ENCODE results near the gene OR1J1.

Gene OR1J1

DNA sequence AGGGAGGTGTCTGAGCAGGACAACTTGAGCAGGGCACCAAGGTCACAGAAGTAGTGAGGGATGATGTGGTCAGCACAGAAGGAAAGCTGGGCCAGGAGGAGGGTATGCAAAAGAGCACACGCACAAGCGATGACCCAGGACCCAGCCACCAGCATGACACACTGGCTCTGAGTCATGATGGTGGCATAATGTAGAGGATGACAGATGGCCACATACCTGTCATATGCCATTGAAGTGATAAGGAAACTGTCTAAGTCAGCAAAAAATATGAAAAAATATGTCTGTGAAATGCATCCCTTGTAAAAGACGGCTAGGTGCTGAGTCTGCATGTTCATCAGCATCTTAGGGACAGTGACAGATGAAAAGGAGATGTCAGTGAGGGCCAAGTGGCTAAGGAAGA, 380 bp downstream of the OR1J1 start:
- DNase-seq = no peak
- no peaks in the 10 kb centered on the region for H3K9me3 ChIP-seq (ENCODE audit: control insufficient read depth, low read length)
- no peak overlapping the region for H3K27ac ChIP-seq (ENCODE audit: insufficient read depth, low read length, poor library complexity, severe bottlenecking)
- H3K4me3 ChIP-seq (ENCODE audit: insufficient read depth, low read depth, low read length, poor library complexity, severe bottlenecking) = no peak overlapping the region
- H3K4me1 ChIP-seq (ENCODE audit: control insufficient read depth, insufficient read depth, low read length, poor library complexity, severe bottlenecking) = no peaks in the 10 kb centered on the region
- no peaks in the 10 kb centered on the region for H3K27me3 ChIP-seq (replicated peaks; ENCODE audit: control insufficient read depth, insufficient read depth, low read length, poor library complexity, severe bottlenecking)
- H3K36me3 ChIP-seq (ENCODE audit: control insufficient read depth, insufficient read depth, low read length) = no peaks in the 10 kb centered on the region

DNA sequence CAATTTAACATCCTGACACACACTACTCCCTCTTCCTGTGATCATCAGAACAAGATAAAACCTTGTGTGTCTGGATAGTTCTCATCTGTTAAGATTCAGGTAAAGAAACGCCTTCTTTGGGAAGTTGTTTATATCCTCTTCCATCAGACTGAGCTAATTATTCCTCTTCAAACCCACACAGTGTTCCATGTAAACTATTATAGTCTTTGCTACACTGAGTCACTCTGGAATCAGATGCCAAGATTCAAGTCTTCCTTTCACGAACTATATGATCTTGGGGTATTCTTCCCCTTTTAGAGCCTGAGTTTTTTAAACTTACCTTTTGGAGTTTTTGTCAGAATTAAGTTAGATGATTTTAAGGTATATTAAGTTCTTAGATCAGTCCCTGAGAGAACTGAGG, 2.0 kb downstream of the OR1J1 start:
- H3K9me3 ChIP-seq (ENCODE audit: control insufficient read depth, low read length) = no peaks in the 10 kb centered on the region
- no peak overlapping the region for H3K4me3 ChIP-seq (ENCODE audit: insufficient read depth, low read depth, low read length, poor library complexity, severe bottlenecking)
- H3K36me3 ChIP-seq (ENCODE audit: control insufficient read depth, insufficient read depth, low read length) = no peaks in the 10 kb centered on the region
- no peaks in the 10 kb centered on the region for H3K4me1 ChIP-seq (ENCODE audit: control insufficient read depth, insufficient read depth, low read length, poor library complexity, severe bottlenecking)
- H3K27ac ChIP-seq (ENCODE audit: insufficient read depth, low read length, poor library complexity, severe bottlenecking) = no peak overlapping the region
- no peaks in the 10 kb centered on the region for H3K27me3 ChIP-seq (replicated peaks; ENCODE audit: control insufficient read depth, insufficient read depth, low read length, poor library complexity, severe bottlenecking)
- DNase-seq = no peak

DNA sequence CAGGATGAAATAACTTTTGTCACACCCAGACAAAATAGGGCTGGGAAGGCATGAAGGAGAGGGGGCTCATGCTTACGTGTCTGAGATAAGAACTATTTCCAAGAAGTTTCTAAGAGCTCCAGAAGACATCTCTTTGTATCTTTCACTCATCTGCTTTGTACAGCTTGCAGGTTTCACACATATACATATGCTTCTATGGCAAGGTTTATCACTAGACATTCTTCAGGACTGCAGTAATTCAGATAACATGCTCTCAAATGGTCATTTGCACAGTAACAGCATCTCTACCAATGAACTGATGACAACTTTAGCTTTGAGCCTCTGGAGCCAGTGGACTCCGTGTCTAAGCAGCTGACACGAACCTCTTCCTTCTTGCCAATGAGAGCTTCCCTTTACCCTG, 3.2 kb downstream of the OR1J1 start:
- DNase-seq = no peak
- Histone ChIP-seq H3K36me3 (ENCODE audit: control insufficient read depth, insufficient read depth, low read length) (no peaks in the 10 kb centered on the region), H3K27me3 (replicated peaks; ENCODE audit: control insufficient read depth, insufficient read depth, low read length, poor library complexity, severe bottlenecking) (no peaks in the 10 kb centered on the region), H3K9me3 (ENCODE audit: control insufficient read depth, low read length) (no peaks in the 10 kb centered on the region), H3K4me3 (ENCODE audit: insufficient read depth, low read depth, low read length, poor library complexity, severe bottlenecking) (no peak overlapping the region), H3K27ac (ENCODE audit: insufficient read depth, low read length, poor library complexity, severe bottlenecking) (no peak overlapping the region), H3K4me1 (ENCODE audit: control insufficient read depth, insufficient read depth, low read length, poor library complexity, severe bottlenecking) (no peaks in the 10 kb centered on the region)

DNA sequence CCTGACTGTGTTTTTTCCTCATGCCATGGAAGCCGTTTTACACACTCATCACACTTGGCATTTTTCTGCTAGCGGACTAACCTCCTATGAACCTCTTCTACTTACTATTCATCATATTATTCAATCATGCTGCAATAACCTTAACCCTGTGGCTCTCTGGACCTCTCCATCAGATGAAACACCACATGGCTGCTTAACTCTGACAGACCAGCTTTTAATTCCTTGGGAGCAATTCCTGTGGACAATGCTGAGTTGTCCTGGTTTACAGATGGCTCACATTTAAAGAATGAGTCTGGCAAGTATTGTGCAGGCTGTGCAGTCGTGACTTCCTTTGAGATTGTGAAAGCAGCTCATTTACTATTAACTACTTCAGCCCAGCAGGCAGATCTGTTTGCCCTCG, 9.0 kb downstream of the OR1J1 start:
- Histone ChIP-seq H3K4me3 (ENCODE audit: insufficient read depth, low read depth, low read length, poor library complexity, severe bottlenecking) (no peak overlapping the region), H3K27me3 (replicated peaks; ENCODE audit: control insufficient read depth, insufficient read depth, low read length, poor library complexity, severe bottlenecking) (no peaks in the 10 kb centered on the region), H3K9me3 (ENCODE audit: control insufficient read depth, low read length) (no peaks in the 10 kb centered on the region), H3K36me3 (ENCODE audit: control insufficient read depth, insufficient read depth, low read length) (no peaks in the 10 kb centered on the region), H3K4me1 (ENCODE audit: control insufficient read depth, insufficient read depth, low read length, poor library complexity, severe bottlenecking) (no peaks in the 10 kb centered on the region), H3K27ac (ENCODE audit: insufficient read depth, low read length, poor library complexity, severe bottlenecking) (no peak overlapping the region)
- DNase-seq = no peak

DNA sequence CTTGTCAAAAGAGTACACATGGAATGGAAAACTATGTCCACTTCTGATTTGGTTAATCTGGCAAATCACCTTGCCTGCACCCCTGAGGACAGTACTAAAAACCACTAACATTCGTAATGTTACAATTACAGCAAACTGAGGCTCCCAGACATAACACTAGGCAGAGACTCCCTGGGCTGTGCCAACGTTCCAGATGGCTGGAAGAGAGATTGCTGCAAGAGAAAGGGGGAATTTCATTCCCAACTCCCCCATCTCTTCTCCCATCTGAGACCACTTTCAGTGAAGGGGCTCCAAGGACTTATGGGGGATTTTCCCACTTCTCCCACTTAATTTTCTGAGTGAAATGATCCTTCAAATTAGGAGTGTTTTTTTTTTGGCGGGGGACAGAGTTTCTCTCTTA, 11.3 kb downstream of the OR1J1 start:
- H3K4me3 ChIP-seq (ENCODE audit: insufficient read depth, low read depth, low read length, poor library complexity, severe bottlenecking) = no peak overlapping the region
- no peaks in the 10 kb centered on the region for H3K27me3 ChIP-seq (replicated peaks; ENCODE audit: control insufficient read depth, insufficient read depth, low read length, poor library complexity, severe bottlenecking)
- no peaks in the 10 kb centered on the region for H3K36me3 ChIP-seq (ENCODE audit: control insufficient read depth, insufficient read depth, low read length)
- no peak for DNase-seq
- no peaks in the 10 kb centered on the region for H3K9me3 ChIP-seq (ENCODE audit: control insufficient read depth, low read length)
- no peak overlapping the region for H3K27ac ChIP-seq (ENCODE audit: insufficient read depth, low read length, poor library complexity, severe bottlenecking)
- no peaks in the 10 kb centered on the region for H3K4me1 ChIP-seq (ENCODE audit: control insufficient read depth, insufficient read depth, low read length, poor library complexity, severe bottlenecking)

DNA sequence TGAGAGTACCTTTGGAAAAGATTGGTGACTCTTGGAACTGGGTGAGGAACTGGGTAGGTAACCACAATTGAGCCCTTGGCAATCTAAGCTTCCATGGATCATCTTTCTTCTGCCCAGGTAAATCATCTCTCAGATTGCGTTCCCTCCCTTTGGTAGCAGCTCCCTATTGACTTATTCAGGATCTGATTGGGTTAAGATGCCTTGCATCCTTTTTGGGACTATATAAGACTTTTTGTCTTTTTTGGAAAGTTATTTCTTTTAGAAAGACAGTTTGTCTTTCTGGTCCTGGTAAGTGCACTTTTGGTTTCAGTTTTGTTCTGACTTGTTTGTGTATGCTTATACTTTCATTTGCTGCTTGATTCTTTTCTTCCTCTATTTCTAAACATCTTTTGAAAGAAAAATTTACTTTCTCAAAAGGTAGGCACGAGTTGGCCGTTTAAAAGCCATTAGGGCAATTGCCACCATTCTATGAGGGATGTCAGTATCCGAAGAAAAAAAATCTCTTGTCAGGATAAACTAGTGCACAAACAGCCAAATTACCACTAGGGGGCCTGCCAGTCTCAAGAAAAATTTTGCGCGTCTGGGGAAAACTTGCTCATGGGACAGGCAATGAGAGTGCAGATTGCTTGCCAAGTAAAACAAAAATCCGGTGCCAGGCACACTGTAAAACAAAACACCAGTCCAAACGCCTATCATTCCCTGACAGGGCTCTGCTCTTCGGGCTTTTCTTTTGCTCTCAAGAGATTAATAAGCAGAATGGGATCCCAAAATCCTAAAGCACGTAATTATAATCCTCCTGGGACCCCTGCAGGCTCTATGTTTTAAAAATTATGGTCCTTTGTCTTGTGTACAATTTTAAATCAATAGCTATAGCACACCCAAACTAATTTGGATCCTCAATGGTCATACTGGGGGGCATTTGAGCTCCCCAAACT, 12.8 kb downstream of the OR1J1 start:
- no peaks in the 10 kb centered on the region for H3K27me3 ChIP-seq (replicated peaks; ENCODE audit: control insufficient read depth, insufficient read depth, low read length, poor library complexity, severe bottlenecking)

DNA sequence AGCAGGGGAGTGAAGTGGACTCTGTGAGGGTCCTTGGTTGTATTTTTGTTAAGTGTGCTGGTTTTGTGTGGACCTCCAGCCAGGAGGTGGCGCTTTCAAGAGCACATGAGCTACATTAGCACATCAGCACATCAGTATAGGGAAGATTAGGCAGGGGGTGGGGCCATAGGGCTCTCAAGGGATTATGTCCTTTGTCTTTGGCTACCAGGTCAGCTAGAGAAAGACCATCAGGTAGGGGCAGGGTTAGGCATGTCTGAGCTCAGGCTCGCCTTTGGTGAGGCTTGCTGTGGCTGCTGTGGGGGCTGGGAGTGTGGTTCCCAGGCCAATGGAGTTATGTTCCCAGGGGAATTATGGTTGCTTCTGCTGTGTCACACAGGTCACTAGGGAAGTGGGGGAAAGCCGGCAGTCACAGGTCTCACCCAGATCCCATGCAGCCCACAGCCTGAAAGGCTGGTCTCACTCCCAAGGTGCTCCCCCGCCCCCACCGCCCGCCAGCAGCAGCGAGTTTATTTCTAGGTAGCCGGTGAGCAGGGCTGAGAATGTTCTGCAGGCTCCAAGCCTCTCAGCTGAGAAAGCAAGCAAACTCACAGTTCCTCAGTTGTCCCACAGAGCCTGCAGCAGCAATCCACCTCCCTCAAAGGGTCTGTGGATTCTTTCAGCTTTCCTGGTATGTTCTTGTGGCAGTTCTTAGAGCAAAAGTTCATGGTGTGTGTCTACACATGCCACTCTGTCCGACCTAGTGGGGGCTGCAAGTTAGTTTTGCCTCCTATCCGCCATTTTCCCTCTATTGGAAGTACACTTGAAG, 13.7 kb downstream of the OR1J1 start:
- Histone ChIP-seq H3K4me1 (ENCODE audit: control insufficient read depth, insufficient read depth, low read length, poor library complexity, severe bottlenecking) (no peaks in the 10 kb centered on the region), H3K4me3 (ENCODE audit: insufficient read depth, low read depth, low read length, poor library complexity, severe bottlenecking) (peak overlapping the region; percentile 57), H3K9me3 (ENCODE audit: control insufficient read depth, low read length) (no peaks in the 10 kb centered on the region), H3K27ac (ENCODE audit: insufficient read depth, low read length, poor library complexity, severe bottlenecking) (no peak overlapping the region), H3K36me3 (ENCODE audit: control insufficient read depth, insufficient read depth, low read length) (no peaks in the 10 kb centered on the region), H3K27me3 (replicated peaks; ENCODE audit: control insufficient read depth, insufficient read depth, low read length, poor library complexity, severe bottlenecking) (no peaks in the 10 kb centered on the region)
- DNase-seq = no peak

More for the DNA sequence above, 12.8 kb downstream of the OR1J1 start:
- peak; percentile 4 to 42 (median 25) for DNase-seq
- H3K4me3 ChIP-seq (ENCODE audit: insufficient read depth, low read depth, low read length, poor library complexity, severe bottlenecking) = peak overlapping the region; percentile 57
- H3K4me1 ChIP-seq (ENCODE audit: control insufficient read depth, insufficient read depth, low read length, poor library complexity, severe bottlenecking) = no peaks in the 10 kb centered on the region
- H3K27ac ChIP-seq (ENCODE audit: insufficient read depth, low read length, poor library complexity, severe bottlenecking) = no peak overlapping the region
- H3K9me3 ChIP-seq (ENCODE audit: control insufficient read depth, low read length) = no peaks in the 10 kb centered on the region
- no peaks in the 10 kb centered on the region for H3K36me3 ChIP-seq (ENCODE audit: control insufficient read depth, insufficient read depth, low read length)

DNA sequence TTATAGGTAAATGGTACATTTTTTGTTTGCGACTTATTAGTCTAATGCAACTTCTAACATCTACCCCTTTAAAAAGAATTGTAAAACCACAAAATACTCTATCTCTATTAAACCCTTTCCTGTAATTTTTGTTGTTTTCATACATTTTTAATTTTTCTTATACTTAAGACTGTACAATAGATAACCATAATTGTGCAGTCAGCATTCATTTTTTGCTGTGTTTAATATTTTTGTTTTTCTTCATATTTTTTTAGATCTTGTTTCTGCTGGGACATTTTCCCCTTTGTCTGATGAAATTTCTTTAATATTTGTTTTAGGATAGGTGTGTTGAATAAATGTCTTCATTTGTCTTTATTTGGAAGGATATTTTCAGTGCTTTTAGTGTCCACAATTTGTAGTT, 19.9 kb downstream of the OR1J1 start:
- H3K36me3 ChIP-seq (ENCODE audit: control insufficient read depth, insufficient read depth, low read length) = no peaks in the 10 kb centered on the region
- no peak overlapping the region for H3K27ac ChIP-seq (ENCODE audit: insufficient read depth, low read length, poor library complexity, severe bottlenecking)
- H3K27me3 ChIP-seq (replicated peaks; ENCODE audit: control insufficient read depth, insufficient read depth, low read length, poor library complexity, severe bottlenecking) = no peaks in the 10 kb centered on the region
- no peak for DNase-seq
- H3K4me3 ChIP-seq (ENCODE audit: insufficient read depth, low read depth, low read length, poor library complexity, severe bottlenecking) = no peak overlapping the region
- H3K4me1 ChIP-seq (ENCODE audit: control insufficient read depth, insufficient read depth, low read length, poor library complexity, severe bottlenecking) = no peaks in the 10 kb centered on the region
- H3K9me3 ChIP-seq (ENCODE audit: control insufficient read depth, low read length) = no peaks in the 10 kb centered on the region

DNA sequence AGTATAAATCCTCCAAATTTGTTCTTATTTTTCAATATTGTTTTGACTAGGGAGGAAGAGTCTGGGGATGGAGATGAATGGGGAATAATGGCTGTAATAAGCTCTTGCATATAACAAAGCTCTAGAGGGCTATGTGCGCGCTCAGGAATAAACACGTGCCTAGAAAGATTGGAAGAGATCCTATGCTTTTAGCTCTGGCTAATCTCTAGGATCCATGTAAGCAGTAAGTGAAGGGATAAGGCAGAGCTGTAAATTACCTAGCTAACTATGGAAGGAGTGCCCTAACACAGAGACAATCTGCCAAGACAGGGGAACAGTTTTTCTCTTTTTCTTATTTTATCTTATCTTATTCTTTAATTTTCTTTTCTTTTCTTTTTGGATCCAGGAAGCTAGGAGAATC, 21.6 kb downstream of the OR1J1 start:
- Histone ChIP-seq H3K36me3 (ENCODE audit: control insufficient read depth, insufficient read depth, low read length) (no peaks in the 10 kb centered on the region), H3K27me3 (replicated peaks; ENCODE audit: control insufficient read depth, insufficient read depth, low read length, poor library complexity, severe bottlenecking) (no peaks in the 10 kb centered on the region), H3K4me3 (ENCODE audit: insufficient read depth, low read depth, low read length, poor library complexity, severe bottlenecking) (no peak overlapping the region), H3K4me1 (ENCODE audit: control insufficient read depth, insufficient read depth, low read length, poor library complexity, severe bottlenecking) (no peaks in the 10 kb centered on the region), H3K9me3 (ENCODE audit: control insufficient read depth, low read length) (no peaks in the 10 kb centered on the region), H3K27ac (ENCODE audit: insufficient read depth, low read length, poor library complexity, severe bottlenecking) (no peak overlapping the region)
- no peak for DNase-seq

DNA sequence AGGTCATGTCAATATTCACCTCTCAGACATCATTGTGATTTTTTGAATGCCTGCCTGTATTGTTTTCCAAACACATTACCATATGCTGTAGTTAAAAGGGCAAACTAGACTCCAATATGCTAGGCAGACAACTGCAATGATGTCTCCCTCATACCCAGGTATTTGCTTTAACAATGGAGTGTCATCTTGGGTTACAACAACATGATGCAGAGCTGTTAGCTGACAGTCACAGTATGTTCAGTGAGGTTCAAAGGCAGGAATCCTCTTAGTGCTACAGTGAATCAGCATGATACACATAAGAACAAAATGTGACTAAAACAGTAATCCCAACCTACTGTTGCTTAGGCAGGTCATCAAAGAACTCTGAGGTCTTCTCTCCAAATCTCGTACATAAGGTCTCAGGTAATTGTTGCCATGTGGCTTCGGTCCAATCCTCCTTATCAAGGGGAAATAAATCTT, 24.0 kb downstream of the OR1J1 start:
- Histone ChIP-seq H3K4me1 (ENCODE audit: control insufficient read depth, insufficient read depth, low read length, poor library complexity, severe bottlenecking) (no peaks in the 10 kb centered on the region), H3K4me3 (ENCODE audit: insufficient read depth, low read depth, low read length, poor library complexity, severe bottlenecking) (no peak overlapping the region), H3K36me3 (ENCODE audit: control insufficient read depth, insufficient read depth, low read length) (no peaks in the 10 kb centered on the region), H3K27me3 (replicated peaks; ENCODE audit: control insufficient read depth, insufficient read depth, low read length, poor library complexity, severe bottlenecking) (no peaks in the 10 kb centered on the region), H3K27ac (ENCODE audit: insufficient read depth, low read length, poor library complexity, severe bottlenecking) (no peak overlapping the region), H3K9me3 (ENCODE audit: control insufficient read depth, low read length) (no peaks in the 10 kb centered on the region)
- no peak for DNase-seq

Data from effector memory CD4-positive, alpha-beta T cell (primary cell).